Activated effector memory CD4-positive, alpha-beta T cell treated with anti-CD3 and anti-CD28 coated beads, Interleukin-2, amount 50 U/mL, for 16 hours (primary cell): ENCODE results near the gene FAF1.
"Not testable (repeated sequence)": the region's sequence is repeated elsewhere in the genome, so short reads cannot be mapped to it uniquely, and the experiment has no call there.

Experiments
- DNase-seq: peaks from one replicate; pipeline ENCODE4 v3.0.0-alpha.2; 2020

FAF1 gene

GRCh38 chr1:50836117-50836516 lies 124.0 kb downstream of the FAF1 start:
- no peak for DNase-seq

DNA sequence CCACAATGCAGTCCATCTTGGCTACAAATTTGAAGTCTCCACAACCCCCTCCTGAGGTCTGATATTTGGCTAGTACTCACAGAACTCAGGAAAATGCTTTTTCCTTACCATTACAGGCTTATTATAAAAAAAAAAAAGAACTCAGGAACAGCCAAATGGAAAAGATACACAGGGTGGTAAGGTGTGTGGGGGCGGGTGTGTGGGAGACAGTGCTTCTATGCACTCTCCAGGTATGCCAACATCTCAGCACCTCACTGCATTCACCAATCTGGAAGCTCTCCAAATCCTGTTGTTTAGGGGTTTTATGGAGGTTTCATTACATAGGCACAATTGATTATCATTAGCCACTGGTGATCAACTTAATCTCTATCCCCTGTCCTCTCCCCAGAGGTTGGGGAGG lies 126.9 kb downstream of the FAF1 start:
- no peak for DNase-seq

GRCh38 chr1:50832167-50832566 lies 127.9 kb downstream of the FAF1 start:
- DNase-seq, result no peak

- DNase-seq, result no peak
Observed at GRCh38 chr1:50831300-50832061, 128.6 kb downstream of the FAF1 start.

DNA sequence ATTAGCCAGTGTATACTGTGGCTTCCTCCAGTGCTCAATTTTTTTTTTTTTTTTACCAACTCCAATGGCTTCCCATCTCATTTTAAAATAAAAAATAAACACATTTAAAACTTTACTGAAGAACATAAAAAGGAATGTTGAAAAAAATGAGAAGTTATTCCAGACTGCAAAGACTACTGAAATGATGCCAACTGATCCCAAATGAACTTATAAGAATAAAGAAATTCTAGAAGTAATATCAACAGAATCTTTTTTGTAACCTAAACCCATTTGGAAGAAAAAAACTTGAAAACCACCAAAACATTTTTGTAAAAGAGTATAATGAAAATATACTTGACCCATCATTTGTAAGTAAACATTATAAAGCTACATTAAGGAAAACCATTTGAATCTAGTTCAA lies 129.4 kb downstream of the FAF1 start:
- no peak for DNase-seq

- no peak for DNase-seq
Observed at GRCh38 chr1:50829014-50829958, 130.8 kb downstream of the FAF1 start.

- DNase-seq, result no peak
Observed at GRCh38 chr1:50827546-50827945, 132.5 kb downstream of the FAF1 start.

GRCh38 chr1:50826792-50827191 lies 133.3 kb downstream of the FAF1 start:
- not testable (repeated sequence) for DNase-seq

DNA sequence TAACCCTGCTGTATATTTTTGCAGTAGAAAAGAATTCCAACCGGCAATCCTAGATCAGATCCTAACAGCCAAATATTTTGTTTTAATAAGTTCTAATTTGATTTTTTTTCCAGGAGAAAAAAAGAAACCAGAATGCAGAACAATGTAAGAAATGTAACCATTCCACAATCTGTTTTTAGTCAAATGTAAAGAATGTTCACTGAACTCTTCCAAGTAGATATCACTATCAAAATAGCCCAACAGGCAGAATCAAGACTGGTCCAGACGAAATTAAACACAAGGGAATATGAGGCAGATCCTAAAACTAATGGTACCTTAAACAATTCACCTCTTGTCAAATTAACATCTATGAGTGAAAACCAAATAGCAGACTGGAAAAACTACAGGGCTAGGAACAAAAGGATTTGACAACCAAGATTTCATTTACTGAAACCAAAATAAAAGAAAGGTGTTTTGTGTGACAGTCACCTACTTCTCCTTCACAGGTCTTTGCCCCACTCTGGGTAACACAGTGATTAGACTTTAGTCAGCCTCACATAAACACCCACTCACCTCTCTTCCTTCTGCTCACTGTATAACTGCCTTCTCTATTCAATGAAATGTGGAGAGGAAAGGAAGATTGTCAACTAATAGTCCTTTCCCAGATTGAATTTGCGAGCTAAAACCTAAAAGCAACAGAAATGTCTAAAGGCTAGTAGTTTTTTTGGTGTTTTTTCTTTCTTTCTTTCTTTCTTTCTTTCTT lies 137.9 kb downstream of the FAF1 start:
- DNase-seq, result no peak

DNA sequence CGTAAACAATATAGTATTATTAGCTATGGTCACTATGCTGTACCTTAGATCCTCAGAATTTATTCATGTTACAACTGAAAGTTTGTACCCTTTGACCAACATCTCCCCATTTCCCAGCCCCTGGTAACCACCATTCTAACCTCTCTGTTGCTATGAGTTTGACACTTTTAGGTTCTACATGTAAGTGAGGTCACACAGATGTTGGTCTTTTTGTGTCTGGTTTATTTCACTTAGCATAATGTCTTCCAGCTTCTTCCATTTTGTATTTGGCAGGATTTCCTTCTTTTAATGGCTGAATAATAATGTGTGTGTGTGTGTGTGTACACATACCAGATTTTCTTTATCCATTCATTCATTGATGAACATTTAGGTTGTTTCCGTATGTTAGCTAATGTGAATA lies 139.5 kb downstream of the FAF1 start:
- no peak for DNase-seq

- no peak for DNase-seq
Observed at GRCh38 chr1:50812346-50812745, 147.7 kb downstream of the FAF1 start.

GRCh38 chr1:50808296-50808695 lies 151.8 kb downstream of the FAF1 start:
- DNase-seq, result no peak

GRCh38 chr1:50796272-50796671 lies 163.8 kb downstream of the FAF1 start:
- DNase-seq, result no peak

GRCh38 chr1:50793521-50793920 lies 166.5 kb downstream of the FAF1 start:
- DNase-seq, result no peak

- no peak for DNase-seq
Observed at GRCh38 chr1:50787266-50787665, 172.8 kb downstream of the FAF1 start.

DNA sequence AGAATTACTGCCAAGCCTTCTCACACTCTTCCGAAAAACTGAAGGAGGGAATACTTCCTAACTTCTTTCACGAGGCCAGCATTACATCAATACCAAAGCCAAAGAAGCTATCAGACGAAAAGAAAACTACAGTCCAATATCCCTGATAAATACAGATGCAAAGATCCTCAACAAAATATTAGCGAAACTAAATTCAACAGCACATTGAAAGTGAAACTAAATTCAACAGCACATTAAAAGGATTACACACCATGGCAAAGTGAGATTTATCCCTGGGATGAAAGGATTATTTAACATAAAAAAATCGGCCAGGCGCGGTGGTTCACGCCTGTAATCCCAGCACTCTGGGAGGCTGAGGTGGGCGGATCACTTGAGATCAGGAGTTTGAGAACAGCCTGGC lies 176.8 kb downstream of the FAF1 start:
- DNase-seq, result no peak

- no peak for DNase-seq
Observed at GRCh38 chr1:50780797-50781196, 179.3 kb downstream of the FAF1 start.

- DNase-seq, result no peak
Observed at GRCh38 chr1:50779801-50780200, 180.3 kb downstream of the FAF1 start.

- DNase-seq, result no peak
Observed at GRCh38 chr1:50775740-50776139, 184.3 kb downstream of the FAF1 start.

DNA sequence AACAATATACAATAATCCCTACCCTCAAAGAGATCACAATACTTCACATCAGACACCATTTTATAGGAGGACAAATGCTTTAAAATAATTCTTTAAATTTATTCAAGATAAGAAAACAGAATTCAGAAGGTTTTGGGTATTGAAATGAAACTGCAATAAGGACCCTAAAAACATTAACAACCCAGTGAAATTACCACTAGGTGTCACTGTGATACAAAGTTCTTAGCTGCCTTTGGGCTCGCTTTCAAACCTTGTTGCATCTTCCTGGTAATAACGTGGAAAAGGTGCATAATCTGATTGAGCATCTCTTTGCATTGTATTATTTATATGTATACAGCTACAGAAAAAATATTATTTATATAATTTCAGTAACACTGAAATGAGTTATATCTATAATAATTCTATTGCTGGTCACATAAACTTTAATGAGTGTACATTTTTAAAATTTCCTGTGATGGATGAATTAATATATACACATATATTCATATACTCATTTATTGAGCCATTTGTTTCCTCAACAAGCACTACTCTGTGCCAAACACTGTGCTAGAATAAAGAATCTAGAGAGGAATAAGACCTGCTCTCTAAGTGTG lies 185.2 kb downstream of the FAF1 start:
- DNase-seq, result no peak

DNA sequence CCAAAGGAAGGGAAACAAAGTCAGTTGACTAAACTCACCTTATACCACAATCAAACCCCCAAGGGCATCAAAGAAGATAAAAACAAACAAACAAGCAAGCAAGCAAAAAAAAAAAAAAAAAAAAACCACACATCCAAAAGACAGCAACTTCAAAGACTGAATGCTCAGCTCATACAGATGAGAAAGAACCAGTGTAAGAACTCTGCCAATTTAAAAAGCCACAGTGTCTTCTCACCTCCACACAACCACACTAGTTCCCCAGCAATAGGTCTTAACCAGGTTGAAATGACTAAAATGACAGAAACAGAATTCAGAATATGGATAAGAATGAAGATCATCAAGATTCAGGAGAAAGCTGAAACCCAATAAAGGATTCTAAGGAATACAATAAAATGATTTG lies 193.4 kb downstream of the FAF1 start:
- no peak for DNase-seq

DNA sequence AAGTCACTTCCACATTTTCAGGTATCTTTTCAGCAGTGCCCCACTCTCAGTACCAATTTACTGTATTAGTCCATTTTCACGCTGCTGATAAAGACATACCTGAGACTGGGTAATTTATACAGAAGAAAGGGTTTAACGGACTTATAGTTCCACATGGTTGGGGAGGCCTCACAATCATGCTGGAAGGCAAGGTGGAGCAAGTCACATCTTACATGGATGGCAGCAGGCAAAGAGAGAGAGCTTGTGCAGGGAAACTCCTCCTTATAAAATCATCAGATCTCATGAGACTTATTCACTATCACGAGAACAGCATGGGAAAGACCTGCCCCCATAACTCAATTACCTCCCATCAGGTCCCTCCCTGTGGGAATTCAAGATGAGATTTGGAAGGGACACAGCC lies 203.5 kb downstream of the FAF1 start:
- DNase-seq, result not testable (repeated sequence)

GRCh38 chr1:50754764-50755163 lies 205.3 kb downstream of the FAF1 start:
- not testable (repeated sequence) for DNase-seq
